ENCODE results near the gene CYP2C19.
"Not testable (repeated sequence)": the region's sequence is repeated elsewhere in the genome, so short reads cannot be mapped to it uniquely, and the experiment has no call there.

The CYP2C19 gene

GRCh38 chr10:94878649-94879048, 116.2 kb downstream of the CYP2C19 start:
- DNase-seq (ENCODE audit: low read depth in 2 of 2, low spot score in 1 of 2), result no peak

GRCh38 chr10:94879214-94879613, 116.7 kb downstream of the CYP2C19 start:
- DNase-seq (ENCODE audit: low read depth in 2 of 2, low spot score in 1 of 2), result no peak

GRCh38 chr10:94889123-94889522, 126.6 kb downstream of the CYP2C19 start:
- no peak for DNase-seq (ENCODE audit: low read depth in 2 of 2, low spot score in 1 of 2)

- no peak for DNase-seq (ENCODE audit: low read depth in 2 of 2, low spot score in 1 of 2)
Observed at GRCh38 chr10:94890264-94891022, 128.0 kb downstream of the CYP2C19 start.

- not testable (repeated sequence) for DNase-seq (ENCODE audit: low read depth in 2 of 2, low spot score in 1 of 2)
Observed at GRCh38 chr10:94898414-94898813, 135.9 kb downstream of the CYP2C19 start.

GRCh38 chr10:94902080-94902479, 139.6 kb downstream of the CYP2C19 start:
- no peak for DNase-seq (ENCODE audit: low read depth in 2 of 2, low spot score in 1 of 2)

- DNase-seq (ENCODE audit: low read depth in 2 of 2, low spot score in 1 of 2), result no peak
Observed at GRCh38 chr10:94902570-94902969, 140.1 kb downstream of the CYP2C19 start.

Measured in stimulated activated CD8-positive, alpha-beta memory T cell treated with anti-CD3 and anti-CD28 coated beads, Interleukin-4, amount 100 ng/mL, for 4 hours (primary cell).